PC-9 (cell line): Measurements from ENCODE around the gene NTM. TPM values are rescaled to one million over a fixed set of nuclear protein-coding genes. Genes with fewer than 3 reads are reported as not detected.

Experiments
- BruUV-seq: library from RNA; stranded (reverse); fragments of 400-500 nt; replicated peaks from 2 replicates; lab custom pipeline; 2021; lab: Mats Ljungman, UMichigan
- CTCF ChIA-PET: fragments of 300-600 bp; sonication (Branson Sonifier 250); formaldehyde crosslinking; loops from one replicate; lab custom pipeline; 2022; ENCODE audit warnings: antibody characterized with exemption; lab: Charles Lee
- POLR2A ChIA-PET: fragments of 300-600 bp; sonication (Branson Sonifier 250); formaldehyde crosslinking; loops from one replicate; lab custom pipeline; 2022; ENCODE audit warnings: antibody characterized with exemption; ENCODE audit not compliant: unreplicated experiment; lab: Charles Lee
- DNase-seq, 2 experiments: peaks; one replicate each; pipeline versions ENCODE4 v3.0.0 to v3.0.0-alpha.2; 2015 to 2022; ENCODE audit warnings: mixed read lengths in 1 of 2
- H2AFZ ChIP-seq: fragments of 200-600 bp; sonication (generic); 2 replicates; pipeline ENCODE4 v1.8.1; 2017; ENCODE audit warnings: antibody characterized with exemption
- H3F3A ChIP-seq: fragments of 200-600 bp; sonication (generic); 2 replicates; pipeline ENCODE4 v1.8.1; 2017; ENCODE audit warnings: antibody characterized with exemption, mild to moderate bottlenecking, low read depth; ENCODE audit not compliant: insufficient read depth
- H3K27ac ChIP-seq: fragments of 200-600 bp; sonication (generic); 2 replicates; pipeline ENCODE4 v1.6.1; 2016; ENCODE audit warnings: mixed run types
- H3K27me3 ChIP-seq: fragments of 200-600 bp; sonication (generic); 2 replicates; pipeline ENCODE4 v1.6.1; 2016; ENCODE audit warnings: low read depth, mixed run types; ENCODE audit not compliant: insufficient read depth
- H3K36me3 ChIP-seq: fragments of 200-600 bp; sonication (generic); 2 replicates; pipeline ENCODE4 v1.6.1; 2016; ENCODE audit warnings: low read depth, mixed run types
- H3K4me1 ChIP-seq: fragments of 200-600 bp; sonication (generic); replicated peaks from 2 replicates; pipeline ENCODE4 v1.6.1; 2016; ENCODE audit warnings: mixed run types; ENCODE audit not compliant: insufficient read depth
- H3K4me2 ChIP-seq: fragments of 200-600 bp; sonication (generic); 2 replicates; pipeline ENCODE4 v1.6.1; 2017; ENCODE audit warnings: mixed run types
- H3K4me3 ChIP-seq: fragments of 200-600 bp; sonication (generic); 2 replicates; pipeline ENCODE4 v1.6.1; 2016; ENCODE audit warnings: mixed run types
- H3K79me2 ChIP-seq: fragments of 200-600 bp; sonication (generic); 2 replicates; pipeline ENCODE4 v1.6.1; 2017; ENCODE audit warnings: low read depth, mixed run types
- H3K9me2 ChIP-seq: fragments of 200-600 bp; sonication (generic); 2 replicates; pipeline ENCODE4 v1.8.1; 2017; ENCODE audit warnings: mild to moderate bottlenecking; ENCODE audit not compliant: insufficient read depth
- H3K9me3 ChIP-seq: fragments of 200-600 bp; sonication (generic); 2 replicates; pipeline ENCODE4 v1.8.1; 2016; ENCODE audit warnings: low read depth; ENCODE audit not compliant: insufficient read depth
- H4K20me1 ChIP-seq: fragments of 200-600 bp; sonication (generic); 2 replicates; pipeline ENCODE4 v1.8.1; 2017; ENCODE audit not compliant: insufficient read depth
- EZH2 ChIP-seq: fragments of 200-600 bp; sonication (generic); IDR thresholded peaks from 2 replicates; pipeline ENCODE4 v1.8.0; 2017; ENCODE audit warnings: antibody characterized with exemption, low read depth
- intact Hi-C: fragments of 100-400 bp; cut with micrococcal nuclease; formaldehyde crosslinking; loops from one replicate; pipeline ENCODE4 v1.10.0; 2022; ENCODE audit not compliant: unreplicated experiment
- total RNA-seq: library from RNA; stranded (reverse); gene quantifications from 2 replicates; pipeline ENCODE4 v1.2.3, GENCODE V29; 2021
- TF ChIP-seq, protein P1 (sequence below): fragments of 200-600 bp; sonication (generic); conservative IDR thresholded peaks from 2 replicates; pipeline ENCODE4 v1.6.1; 2017; ENCODE audit warnings: mixed run types, antibody characterized with exemption, mild to moderate bottlenecking, moderate library complexity

Gene NTM
- total RNA-seq, 1 experiment from 2014 or later, result not detected

DNA sequence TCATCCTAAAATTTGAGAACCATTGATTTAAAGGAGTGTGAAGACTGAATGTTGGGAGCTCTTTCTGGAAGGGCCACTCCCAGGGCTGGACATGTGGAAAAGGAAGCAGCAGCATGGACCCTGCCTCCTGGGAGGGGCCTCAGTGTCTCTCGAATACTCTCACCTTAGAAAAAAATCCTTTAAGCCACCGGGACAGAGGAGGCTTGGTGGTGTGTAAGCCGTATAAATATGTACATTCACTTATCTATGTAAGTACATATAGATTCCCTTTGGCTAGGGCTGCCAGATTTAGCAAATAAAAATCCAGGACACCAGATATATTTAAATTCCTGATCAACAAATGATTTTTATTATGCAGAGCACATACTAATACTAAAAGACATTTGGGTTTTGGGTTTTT, 17.6 kb downstream of the NTM start:
- CTCF ChIA-PET, result no interaction called here
- Histone ChIP-seq H3K4me3 (no peak overlapping the region), H2AFZ (no peak overlapping the region), H3K4me1 (no peaks in the 10 kb centered on the region), H3K79me2 (no peaks in the 10 kb centered on the region), H3K4me2 (no peak overlapping the region), H4K20me1 (no peaks in the 10 kb centered on the region), H3K36me3 (no peaks in the 10 kb centered on the region), H3K9me3 (no peaks in the 10 kb centered on the region), H3K27ac (no peak overlapping the region), H3F3A (no peaks in the 10 kb centered on the region), H3K9me2 (no peaks in the 10 kb centered on the region), H3K27me3 (peaks cover 20% of the 10 kb centered on the region)
- POLR2A ChIA-PET, result no interaction called here
- no peak for DNase-seq
- no TSS peak for BruUV-seq
- intact Hi-C loops, result no loop called here
- TF ChIP-seq, protein P1, sequence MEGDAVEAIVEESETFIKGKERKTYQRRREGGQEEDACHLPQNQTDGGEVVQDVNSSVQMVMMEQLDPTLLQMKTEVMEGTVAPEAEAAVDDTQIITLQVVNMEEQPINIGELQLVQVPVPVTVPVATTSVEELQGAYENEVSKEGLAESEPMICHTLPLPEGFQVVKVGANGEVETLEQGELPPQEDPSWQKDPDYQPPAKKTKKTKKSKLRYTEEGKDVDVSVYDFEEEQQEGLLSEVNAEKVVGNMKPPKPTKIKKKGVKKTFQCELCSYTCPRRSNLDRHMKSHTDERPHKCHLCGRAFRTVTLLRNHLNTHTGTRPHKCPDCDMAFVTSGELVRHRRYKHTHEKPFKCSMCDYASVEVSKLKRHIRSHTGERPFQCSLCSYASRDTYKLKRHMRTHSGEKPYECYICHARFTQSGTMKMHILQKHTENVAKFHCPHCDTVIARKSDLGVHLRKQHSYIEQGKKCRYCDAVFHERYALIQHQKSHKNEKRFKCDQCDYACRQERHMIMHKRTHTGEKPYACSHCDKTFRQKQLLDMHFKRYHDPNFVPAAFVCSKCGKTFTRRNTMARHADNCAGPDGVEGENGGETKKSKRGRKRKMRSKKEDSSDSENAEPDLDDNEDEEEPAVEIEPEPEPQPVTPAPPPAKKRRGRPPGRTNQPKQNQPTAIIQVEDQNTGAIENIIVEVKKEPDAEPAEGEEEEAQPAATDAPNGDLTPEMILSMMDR, result no peak
- TF ChIP-seq EZH2, result no peak

DNA sequence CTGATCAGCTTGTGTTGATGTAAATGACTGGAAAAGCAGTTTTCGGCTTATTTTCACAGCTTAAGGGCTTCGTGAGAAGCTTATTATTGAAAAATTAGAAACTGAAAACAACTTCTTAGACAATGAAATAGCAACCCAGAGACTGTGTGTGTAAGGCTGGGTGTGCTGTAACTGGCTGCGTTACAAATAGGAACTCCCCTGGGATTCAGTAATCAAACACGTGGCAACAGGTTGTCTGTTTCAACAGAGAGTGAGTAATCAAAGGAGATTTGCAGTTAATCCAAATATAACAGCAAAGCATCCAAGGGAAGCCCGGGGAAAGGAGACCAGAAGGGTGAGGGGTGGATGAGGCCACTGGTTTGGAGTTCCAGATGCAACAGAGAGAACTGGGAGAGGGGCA, 19.2 kb downstream of the NTM start:
- Histone ChIP-seq H3K36me3 (no peaks in the 10 kb centered on the region), H2AFZ (no peak overlapping the region), H3K9me2 (no peaks in the 10 kb centered on the region), H4K20me1 (no peaks in the 10 kb centered on the region), H3K27ac (no peak overlapping the region), H3K79me2 (no peaks in the 10 kb centered on the region), H3K4me1 (no peaks in the 10 kb centered on the region), H3K9me3 (no peaks in the 10 kb centered on the region), H3K4me3 (no peak overlapping the region), H3K4me2 (no peak overlapping the region), H3F3A (no peaks in the 10 kb centered on the region), H3K27me3 (peaks cover 26% of the 10 kb centered on the region)
- POLR2A ChIA-PET, result no interaction called here
- BruUV-seq, result no TSS peak
- TF ChIP-seq EZH2, result no peak
- TF ChIP-seq, protein P1, result no peak
- DNase-seq, result no peak
- CTCF ChIA-PET, result no interaction called here
- intact Hi-C loops, result no loop called here

DNA sequence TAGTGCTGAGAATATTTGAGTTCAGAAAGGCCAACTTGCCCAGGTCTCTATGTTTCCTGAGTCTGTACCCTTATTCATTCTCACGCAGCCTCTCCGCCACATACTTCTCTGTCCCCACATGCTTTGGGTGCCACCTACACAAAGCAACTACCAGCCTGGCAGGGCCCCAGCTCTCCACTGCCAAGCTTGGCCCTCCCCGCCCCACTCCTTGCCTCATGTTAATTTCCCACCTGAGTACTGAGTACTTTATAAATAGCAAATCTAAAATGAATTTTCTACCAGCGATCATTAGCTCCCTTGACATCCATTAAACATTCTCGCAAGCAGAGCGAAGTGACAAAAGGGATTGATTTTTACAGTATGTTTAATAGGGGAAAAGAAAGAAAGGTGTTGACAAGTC, 20.8 kb downstream of the NTM start:
- no peak for TF ChIP-seq EZH2
- TF ChIP-seq, protein P1, result no peak
- Histone ChIP-seq H3K4me1 (no peaks in the 10 kb centered on the region), H3F3A (no peaks in the 10 kb centered on the region), H3K27ac (no peak overlapping the region), H3K9me2 (no peaks in the 10 kb centered on the region), H3K4me3 (no peak overlapping the region), H4K20me1 (no peaks in the 10 kb centered on the region), H3K4me2 (no peak overlapping the region), H3K79me2 (no peaks in the 10 kb centered on the region), H3K9me3 (no peaks in the 10 kb centered on the region), H2AFZ (no peak overlapping the region), H3K36me3 (no peaks in the 10 kb centered on the region), H3K27me3 (peaks cover 27% of the 10 kb centered on the region)
- DNase-seq, result no peak
- POLR2A ChIA-PET, result no interaction called here
- intact Hi-C loops, result no loop called here
- BruUV-seq, result no TSS peak
- CTCF ChIA-PET, result no interaction called here
